Middle frontal gyrus (tissue), 1 donor: Measurements from ENCODE around the gene MAMDC4.

Experiments used
- DNase-seq: peaks from one replicate; pipeline ENCODE4 v3.0.0-alpha.2; 2015; ENCODE audit warnings: low spot score; ENCODE audit errors: extremely low spot score

MAMDC4 gene

GRCh38 chr9:136886610-136887597 is 34.8 kb downstream of the MAMDC4 start:
- DNase-seq: no peak

DNA sequence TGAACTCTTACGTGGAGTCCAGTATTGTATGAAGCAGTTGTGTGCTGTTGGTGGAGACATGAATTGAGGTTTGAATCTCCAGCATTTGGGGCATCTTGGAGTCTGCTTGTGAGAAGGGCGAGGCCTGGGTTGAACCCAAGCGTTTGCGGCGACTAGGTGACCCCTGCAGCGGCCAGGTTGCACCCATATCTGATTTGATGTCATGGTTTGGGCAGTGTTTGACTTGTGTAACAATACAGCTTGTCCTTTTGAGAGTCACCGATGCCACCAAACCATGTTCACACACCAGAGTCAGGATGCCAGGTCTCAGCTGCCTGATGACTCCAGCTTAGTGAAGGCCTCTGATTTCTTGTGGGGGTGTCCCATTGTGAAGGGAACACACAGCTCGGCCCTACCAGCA is 36.3 kb downstream of the MAMDC4 start:
- no peak for DNase-seq

GRCh38 chr9:136889858-136890257 is 37.7 kb downstream of the MAMDC4 start:
- DNase-seq: no peak

- DNase-seq: no peak
These were observed 38.5 kb downstream of the MAMDC4 start for GRCh38 chr9:136890661-136891060.

GRCh38 chr9:136896027-136896426 is 43.9 kb downstream of the MAMDC4 start:
- no peak for DNase-seq

- DNase-seq: no peak
These were observed 46.4 kb downstream of the MAMDC4 start for GRCh38 chr9:136898483-136899100.

GRCh38 chr9:136899196-136899595 is 47.0 kb downstream of the MAMDC4 start:
- no peak for DNase-seq

DNA sequence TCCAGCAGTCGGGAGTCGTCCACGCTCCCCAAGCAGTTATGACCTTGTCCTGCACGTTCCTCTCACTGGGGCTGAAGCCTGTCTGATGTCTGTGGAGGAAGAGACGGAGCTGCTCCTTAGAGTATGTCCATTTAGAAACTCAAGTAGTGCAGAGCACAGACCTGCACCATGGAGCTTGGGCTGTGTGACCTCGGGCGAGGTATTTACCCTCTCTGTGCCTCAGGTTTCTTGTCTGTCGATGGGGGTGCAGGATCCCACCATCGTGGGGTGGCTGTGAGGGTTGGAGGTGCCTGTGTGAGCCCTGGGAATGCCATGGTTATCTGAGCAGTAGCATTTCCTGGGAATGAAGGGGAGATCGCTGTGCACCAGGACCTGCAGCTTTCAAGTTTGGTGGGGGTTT is 48.4 kb downstream of the MAMDC4 start:
- no peak for DNase-seq

DNA sequence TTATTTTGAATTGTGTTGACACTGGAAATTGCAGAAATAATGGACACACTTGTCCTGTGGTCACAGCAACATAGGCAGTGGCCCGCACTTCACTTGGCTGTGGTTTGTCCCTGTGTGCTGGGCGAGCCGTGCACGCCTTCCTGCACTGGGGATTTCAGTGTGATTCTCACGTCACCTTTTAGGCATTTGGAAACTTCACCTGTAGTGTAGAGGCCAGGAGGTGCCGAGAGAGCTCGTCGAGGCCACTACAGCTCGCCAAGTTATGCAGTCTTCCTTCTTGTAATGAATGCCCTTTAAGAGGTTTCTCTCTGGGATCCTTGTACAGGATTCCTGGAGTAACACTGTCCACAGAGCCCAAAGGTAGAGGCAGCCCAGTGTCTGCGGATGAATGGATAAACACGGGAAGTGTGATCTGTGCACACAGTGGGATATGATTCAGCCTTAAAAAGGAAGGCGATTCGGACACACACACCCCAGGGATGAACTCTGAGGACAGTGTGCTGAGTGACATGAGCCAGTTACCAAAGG is 48.9 kb downstream of the MAMDC4 start:
- no peak for DNase-seq

- no peak for DNase-seq
These were observed 49.5 kb downstream of the MAMDC4 start for GRCh38 chr9:136901516-136902258.

DNA sequence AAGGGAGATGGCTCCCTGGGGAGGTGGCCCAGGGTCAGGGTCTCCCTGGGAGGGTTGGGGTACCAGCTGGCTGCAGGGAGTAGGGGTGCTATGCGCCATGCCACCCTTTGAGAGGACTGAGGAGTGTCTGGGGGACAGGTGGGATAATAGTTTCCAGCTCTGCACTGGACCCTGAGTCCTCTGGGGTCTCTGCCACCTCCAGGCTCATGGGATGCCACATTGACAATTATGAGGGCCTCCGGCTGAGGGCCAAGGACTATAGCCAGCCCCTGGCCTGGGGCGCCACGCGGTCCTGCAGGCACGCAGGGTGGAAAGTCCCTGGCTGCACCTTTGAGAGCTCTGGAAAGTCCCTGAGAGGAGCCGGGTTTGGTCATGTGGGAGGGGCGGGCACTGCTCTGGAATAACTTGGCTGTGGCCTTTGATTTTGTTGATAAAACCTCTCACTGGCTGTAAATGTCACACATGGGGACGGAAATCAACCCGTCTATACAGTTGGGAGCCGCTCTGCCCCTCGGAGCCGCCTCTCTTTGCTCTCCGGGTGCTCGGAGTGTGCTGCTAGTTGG is 50.2 kb downstream of the MAMDC4 start:
- no peak for DNase-seq

GRCh38 chr9:136903041-136903554 is 51.0 kb downstream of the MAMDC4 start:
- DNase-seq: no peak

DNA sequence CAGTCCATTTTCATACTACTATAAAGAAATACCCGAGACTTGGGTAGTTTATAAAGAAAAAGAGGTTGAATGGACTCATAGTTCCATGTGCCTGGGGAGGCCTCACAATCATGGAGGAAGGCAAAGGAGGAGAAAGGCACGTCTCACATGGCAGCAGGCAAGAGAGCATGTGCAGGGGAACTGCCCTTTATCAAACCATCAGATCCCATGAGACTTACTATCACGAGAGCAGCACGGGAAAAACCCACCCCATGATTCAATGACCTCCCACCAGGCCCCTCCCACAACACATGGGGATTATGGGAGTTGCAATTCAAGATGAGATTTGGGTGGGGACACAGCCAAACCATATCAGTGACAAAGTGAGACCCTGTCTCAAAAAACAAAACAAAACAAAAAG is 54.1 kb downstream of the MAMDC4 start:
- no peak for DNase-seq

- DNase-seq: no peak
These were observed 55.1 kb downstream of the MAMDC4 start for GRCh38 chr9:136907011-136907914.
